Ovary (tissue), 9 donors: ENCODE data around the gene HLA-DOB. TPM values are rescaled to one million over a fixed set of nuclear protein-coding genes. Genes with fewer than 3 reads are reported as not detected.

Experiments used
- DNase-seq, 5 donors: peaks; one replicate each; pipeline ENCODE4 v3.0.0-alpha.2; 2019 to 2020
- H3K27ac ChIP-seq, 2 donors: fragments of 200-600 bp; one replicate each; pipeline versions ENCODE4 v1.5.1 to v1.8.0; 2019 to 2022
- H3K27me3 ChIP-seq: fragments of 200-600 bp; one replicate; pipeline ENCODE4 v1.8.0; 2022
- H3K36me3 ChIP-seq: fragments of 200-600 bp; sonication (generic); one replicate; pipeline ENCODE4 v1.5.1; 2019
- H3K4me1 ChIP-seq: one replicate; pipeline ENCODE4 v1.8.1; 2013; ENCODE audit warnings: mild to moderate bottlenecking, moderate library complexity; ENCODE audit not compliant: insufficient read depth
- H3K4me3 ChIP-seq: fragments of 200-600 bp; sonication (generic); one replicate; pipeline ENCODE4 v1.5.1; 2017
- H3K9me3 ChIP-seq, 2 donors: fragments of 200-600 bp in 1 of 2; sonication (generic) in 1 of 2; one replicate each; pipeline versions ENCODE4 v1.5.1 to v1.8.1; 2013 to 2019; ENCODE audit warnings: mild to moderate bottlenecking in 1 of 2, moderate library complexity in 1 of 2
- EP300 ChIP-seq: sonication (generic); formaldehyde crosslinking; IDR thresholded peaks from one replicate; pipeline ENCODE4 v1.6.1; 2017; ENCODE audit warnings: antibody characterized with exemption
- POLR2A ChIP-seq: fragments of 450-650 bp; IDR thresholded peaks from one replicate; pipeline ENCODE4 v1.6.1; 2017; ENCODE audit warnings: antibody characterized with exemption, mild to moderate bottlenecking, moderate library complexity
- WGBS, 3 donors: extraction: QIAGEN DNeasy Blood & Tissue Kit in 1 of 3; methylation state at CpG; one replicate each; pipeline versions ENCODE4 v1.1.5 to v1.1.7; 2013 to 2017; 5-methylcytosine and 5-hydroxymethylcytosine counted together
- intact Hi-C, 4 donors: fragments of 100-400 bp; cut with DNase I; formaldehyde crosslinking; loops; one replicate each; pipeline versions ENCODE4 v1.11.0 to v1.15.1; 2022 to 2023
- polyA plus RNA-seq, 2 donors: library from polyadenylated mRNA; stranded (reverse); fragments of 200-250 nt in 1 of 2; fragments of 350-450 nt in 1 of 2; fragmentation: Illumina TruSeq in 1 of 2; extraction: RNeasy Lipid Tissue Mini Kit (QIAGEN cat#74804) in 1 of 2; gene quantifications; one replicate each; pipeline ENCODE4 v1.2.3, GENCODE V29; 2013 to 2014
- total RNA-seq, 7 donors: library from RNA; depleted of rRNA in 2 of 7; stranded (reverse); fragments of >200 nt in 2 of 7; fragmentation: NEBNext Ultra II Directional in 3 of 7; extraction: Animal tissue kit (Norgen Biotek cat#: 25700) in 3 of 7; gene quantifications; one replicate each; pipeline versions ENCODE4 v1.1.0 to v1.2.4, GENCODE V29; 2016 to 2023
- TF ChIP-seq, protein P1 (sequence below), 3 donors: fragments of 450-650 bp in 2 of 3; fragments of 200-600 bp in 1 of 3; IDR thresholded peaks; one replicate each; pipeline versions ENCODE4 v1.5.1 to v1.8.0; 2016 to 2022; ENCODE audit warnings: antibody characterized with exemption in 3 of 3, mild to moderate bottlenecking in 1 of 3
- donor health status: DM: no; HTN: no; CAD: no; lungs with moderate emphysema.
- donor health status: DM: no; HTN: no; CAD: no.
- donor health status: Bipolar disorder and iron deficiency.
- donor health status: DM: yes; HTN: yes; CAD: no.
- donor health status: DM: no; HTN: no; CAD: no.
- donor health status: DM: yes; HTN: yes; CAD: no.

Gene HLA-DOB
- total and polyA plus RNA-seq, 9 donors, result 0.24 to 4.6 (median 0.73) TPM; not detected in 1

DNA sequence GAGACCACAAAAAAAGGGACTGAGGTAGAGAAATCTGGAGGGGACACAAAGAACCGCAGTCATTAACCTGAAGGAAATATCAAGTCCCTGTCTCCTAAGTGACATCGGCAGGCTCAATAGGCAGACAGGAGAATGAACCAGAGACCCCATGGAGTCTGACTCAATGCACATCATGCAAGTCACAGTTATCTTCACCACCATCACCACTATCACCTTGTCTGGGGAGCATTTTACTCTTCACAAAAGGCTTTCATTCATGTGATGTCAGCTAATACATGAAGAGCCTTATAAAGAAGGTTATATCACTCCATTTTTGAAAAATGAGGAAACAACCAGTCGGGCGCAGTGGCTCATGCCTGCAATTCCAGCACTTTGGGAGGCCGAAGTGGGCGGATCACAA, 32.3 kb upstream of the HLA-DOB start:
- peaks cover 6% of the 10 kb centered on the region for H3K4me1 ChIP-seq
- no peak for DNase-seq
- no peaks in the 10 kb centered on the region for H3K36me3 ChIP-seq
- WGBS, 3 donors, result 77 to 80% (median 78%) methylated on average over 6 of the region's 6 CpGs
- no peaks in the 10 kb centered on the region for H3K9me3 ChIP-seq
- intact Hi-C loops, result no loop called here
- no peak overlapping the region for H3K27ac ChIP-seq
- no peaks in the 10 kb centered on the region for H3K27me3 ChIP-seq
- no peak overlapping the region for H3K4me3 ChIP-seq
- no peak for TF ChIP-seq EP300
- TF ChIP-seq, protein P1, sequence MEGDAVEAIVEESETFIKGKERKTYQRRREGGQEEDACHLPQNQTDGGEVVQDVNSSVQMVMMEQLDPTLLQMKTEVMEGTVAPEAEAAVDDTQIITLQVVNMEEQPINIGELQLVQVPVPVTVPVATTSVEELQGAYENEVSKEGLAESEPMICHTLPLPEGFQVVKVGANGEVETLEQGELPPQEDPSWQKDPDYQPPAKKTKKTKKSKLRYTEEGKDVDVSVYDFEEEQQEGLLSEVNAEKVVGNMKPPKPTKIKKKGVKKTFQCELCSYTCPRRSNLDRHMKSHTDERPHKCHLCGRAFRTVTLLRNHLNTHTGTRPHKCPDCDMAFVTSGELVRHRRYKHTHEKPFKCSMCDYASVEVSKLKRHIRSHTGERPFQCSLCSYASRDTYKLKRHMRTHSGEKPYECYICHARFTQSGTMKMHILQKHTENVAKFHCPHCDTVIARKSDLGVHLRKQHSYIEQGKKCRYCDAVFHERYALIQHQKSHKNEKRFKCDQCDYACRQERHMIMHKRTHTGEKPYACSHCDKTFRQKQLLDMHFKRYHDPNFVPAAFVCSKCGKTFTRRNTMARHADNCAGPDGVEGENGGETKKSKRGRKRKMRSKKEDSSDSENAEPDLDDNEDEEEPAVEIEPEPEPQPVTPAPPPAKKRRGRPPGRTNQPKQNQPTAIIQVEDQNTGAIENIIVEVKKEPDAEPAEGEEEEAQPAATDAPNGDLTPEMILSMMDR (IDR thresholded peaks at IDR 0.05), result no peak
- TF ChIP-seq POLR2A, result no peak

DNA sequence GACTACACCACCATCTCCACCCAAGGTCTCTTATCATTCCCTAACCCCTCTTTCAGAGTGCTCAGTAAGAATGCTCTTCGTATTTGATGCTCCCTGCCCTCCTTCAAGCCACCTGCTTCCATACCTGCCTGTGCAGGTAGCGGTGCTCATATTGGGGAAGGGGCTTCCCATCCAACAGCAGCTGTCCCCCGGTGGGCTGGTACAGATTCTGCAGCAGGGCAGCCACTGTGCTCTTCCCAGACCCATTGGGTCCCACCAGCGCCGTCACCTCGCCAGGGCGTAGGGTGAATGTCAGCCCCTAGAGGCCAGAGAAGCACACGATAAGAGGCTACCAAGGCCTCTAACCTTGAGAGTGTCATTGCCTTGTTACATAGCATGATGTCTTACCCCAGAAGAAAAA, 31.0 kb upstream of the HLA-DOB start:
- 84 to 90% (median 85%) methylated on average over 8 of the region's 8 CpGs for WGBS, 3 donors
- H3K4me1 ChIP-seq, result peaks cover 7% of the 10 kb centered on the region

GRCh38 chr6:32847004-32847403, 30.2 kb upstream of the HLA-DOB start:
- H3K4me3 ChIP-seq, result no peak overlapping the region
- WGBS, 3 donors, result 88 to 92% (median 89%) methylated on average over 10 of the region's 10 CpGs
- no peak overlapping the region for H3K27ac ChIP-seq
- intact Hi-C loops, result no loop called here
- no peaks in the 10 kb centered on the region for H3K27me3 ChIP-seq
- peaks cover 7% of the 10 kb centered on the region for H3K4me1 ChIP-seq
- TF ChIP-seq, protein P1 (IDR thresholded peaks at IDR 0.05), result no peak
- TF ChIP-seq EP300 (no peak), POLR2A (no peak)
- no peaks in the 10 kb centered on the region for H3K9me3 ChIP-seq
- DNase-seq, result no peak
- no peaks in the 10 kb centered on the region for H3K36me3 ChIP-seq

More for the DNA sequence above, 31.0 kb upstream of the HLA-DOB start:
- TF ChIP-seq EP300, result no peak
- intact Hi-C loops, result no loop called here
- H3K27ac ChIP-seq, result no peak overlapping the region
- no peaks in the 10 kb centered on the region for H3K9me3 ChIP-seq
- H3K27me3 ChIP-seq, result no peaks in the 10 kb centered on the region
- H3K36me3 ChIP-seq, result no peaks in the 10 kb centered on the region
- H3K4me3 ChIP-seq, result no peak overlapping the region
- no peak for DNase-seq

GRCh38 chr6:32845384-32845884, 28.6 kb upstream of the HLA-DOB start:
- WGBS, 3 donors, result 78 to 84% (median 79%) methylated on average over 10 of the region's 10 CpGs
- Histone ChIP-seq H3K4me3 (no peak overlapping the region), H3K36me3 (no peaks in the 10 kb centered on the region), H3K9me3 (no peaks in the 10 kb centered on the region), H3K4me1 (peaks cover 5% of the 10 kb centered on the region), H3K27ac (peak overlapping the region in 1 of 2 donors; percentile 92), H3K27me3 (no peaks in the 10 kb centered on the region)
- intact Hi-C loops, result no loop called here
- TF ChIP-seq EP300 (no peak), POLR2A (no peak)
- DNase-seq, result no peak

- no peak for DNase-seq
- no peak for TF ChIP-seq POLR2A
- TF ChIP-seq, protein P1 (IDR thresholded peaks at IDR 0.05), result no peak
- TF ChIP-seq EP300, result no peak
- Histone ChIP-seq H3K4me1 (peaks cover 5% of the 10 kb centered on the region), H3K36me3 (no peaks in the 10 kb centered on the region), H3K27me3 (no peaks in the 10 kb centered on the region), H3K27ac (peak overlapping the region; percentile 91 to 92), H3K9me3 (no peaks in the 10 kb centered on the region), H3K4me3 (peak overlapping the region; percentile 73)
- intact Hi-C loops, result no loop called here
- WGBS, 3 donors, result 34 to 36% (median 34%) methylated on average over 19 of the region's 19 CpGs
These were observed 28.1 kb upstream of the HLA-DOB start for GRCh38 chr6:32844839-32845383.
